NCI-H82 treated with DMSO at 0.1 percent for 48 hours (cell line): Measurements from ENCODE around the gene IL27RA.
A peak's percentile ranks its signal among the peaks of the same experiment; 100 is the strongest.

Experiments used
- DNase-seq: peaks from one replicate; lab custom pipeline; 2025; ENCODE audit not compliant: unreplicated experiment; lab: John Stamatoyannopoulos, UW

IL27RA gene

DNA sequence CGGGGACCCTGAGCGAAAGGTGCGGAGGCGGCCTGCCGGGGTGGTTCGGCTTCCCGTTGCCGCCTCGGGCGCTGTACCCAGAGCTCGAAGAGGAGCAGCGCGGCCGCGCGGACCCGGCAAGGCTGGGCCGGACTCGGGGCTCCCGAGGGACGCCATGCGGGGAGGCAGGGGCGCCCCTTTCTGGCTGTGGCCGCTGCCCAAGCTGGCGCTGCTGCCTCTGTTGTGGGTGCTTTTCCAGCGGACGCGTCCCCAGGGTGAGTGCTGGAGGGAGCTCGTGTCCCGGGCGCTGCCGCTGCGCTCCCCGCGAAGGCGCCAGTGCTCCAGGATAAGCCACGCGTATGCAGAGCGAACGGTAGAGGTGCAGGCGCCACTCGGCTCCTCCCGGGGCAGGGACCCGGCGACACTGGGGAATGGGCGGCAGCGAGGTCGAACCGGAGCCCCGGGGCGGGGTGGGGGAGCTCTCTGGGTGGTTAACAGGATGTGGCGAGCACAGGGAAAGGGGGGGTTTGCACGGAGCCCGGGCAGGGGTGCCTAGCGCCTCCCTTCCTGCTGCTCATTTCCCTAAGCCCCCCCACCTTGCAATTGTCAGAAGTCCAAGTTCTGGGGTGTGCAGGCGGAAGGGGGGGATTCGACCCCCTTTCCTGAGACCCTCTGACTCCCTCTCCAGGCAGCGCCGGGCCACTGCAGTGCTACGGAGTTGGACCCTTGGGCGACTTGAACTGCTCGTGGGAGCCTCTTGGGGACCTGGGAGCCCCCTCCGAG is at the start of gene IL27RA:
TSS of gene IL27RA (plus strand) at position 44 of the 762 bp plus-strand sequence. CDS start at position 155, 111 bp downstream.
- DNase-seq: peak; percentile 29

DNA sequence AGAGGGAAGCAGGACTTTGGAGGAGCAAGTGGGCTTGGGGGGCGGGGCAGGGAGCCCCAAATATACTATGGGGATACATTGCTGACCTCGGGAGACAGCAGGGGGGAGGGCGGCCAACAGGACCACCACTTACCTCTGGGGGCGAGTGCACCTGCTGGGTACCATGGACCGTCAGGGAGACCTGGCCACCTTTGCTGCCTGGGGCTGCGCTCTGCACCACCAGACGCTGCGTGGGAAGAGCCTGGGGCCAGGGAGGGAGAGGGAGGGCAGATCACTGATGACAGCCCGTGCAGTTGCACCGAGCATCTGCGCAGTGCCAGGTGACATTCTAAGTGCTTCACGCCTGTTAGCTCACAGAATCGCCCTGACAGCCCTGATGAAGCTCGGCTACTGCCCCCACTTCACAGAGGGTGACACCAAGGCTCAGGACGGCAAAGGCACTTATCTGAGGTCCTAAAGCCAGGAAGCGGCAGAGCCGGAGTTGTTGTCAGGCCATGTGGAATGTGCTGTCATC is 49.5 kb upstream of the IL27RA start:
- no peak for DNase-seq

DNA sequence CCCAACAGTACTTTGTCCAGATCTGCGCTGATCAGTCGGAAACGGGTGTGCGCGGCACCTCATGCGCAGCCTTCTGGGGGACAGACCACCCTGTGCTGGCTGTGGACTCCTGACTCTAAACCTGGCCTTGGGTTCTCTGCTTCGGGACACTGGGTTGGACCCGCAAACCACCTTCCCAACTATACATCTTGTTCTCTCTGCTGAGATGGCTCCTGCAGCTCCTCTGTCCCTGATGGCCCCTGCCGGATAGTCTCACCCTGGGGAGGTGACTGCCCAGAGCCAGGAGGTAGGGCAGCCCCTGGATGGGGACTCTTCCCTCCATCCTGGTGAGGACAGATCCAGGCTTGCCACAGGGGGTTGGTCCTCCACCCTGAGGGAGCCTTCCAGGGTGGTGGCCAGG is 48.8 kb upstream of the IL27RA start:
- no peak for DNase-seq

DNA sequence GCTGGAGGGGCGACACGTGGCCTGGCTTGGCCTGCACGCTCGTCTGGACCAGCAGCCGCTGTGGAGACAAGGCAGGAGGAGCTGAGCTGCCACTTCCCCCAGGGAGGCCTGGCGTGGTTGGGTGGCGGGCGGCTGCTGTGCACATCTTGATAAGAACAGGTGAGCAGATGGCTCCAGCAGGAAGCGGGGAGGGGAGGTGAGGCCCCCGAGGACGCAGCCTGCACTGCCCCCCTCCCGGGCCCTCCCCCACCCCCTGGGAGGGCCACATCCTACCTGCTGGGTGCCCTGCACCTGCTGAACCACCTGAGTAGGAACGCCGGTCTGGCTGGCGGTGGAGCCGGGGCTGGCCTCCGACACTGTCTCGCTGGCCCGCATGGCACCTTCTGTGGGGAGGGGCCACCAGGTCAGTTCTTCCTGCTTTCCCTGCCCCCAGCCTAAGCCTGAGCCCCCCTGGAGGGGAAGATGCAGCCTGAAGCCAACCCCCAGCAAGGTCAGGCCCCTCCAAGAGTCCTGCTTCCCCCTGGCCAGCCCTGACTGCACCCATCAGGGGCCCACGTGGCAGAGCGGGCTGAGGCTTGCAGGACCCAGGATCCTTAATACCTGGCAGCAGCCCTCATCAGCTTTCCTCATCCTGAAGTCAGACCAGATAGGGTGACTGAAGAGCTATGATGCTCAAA is 48.2 kb upstream of the IL27RA start:
- no peak for DNase-seq

DNA sequence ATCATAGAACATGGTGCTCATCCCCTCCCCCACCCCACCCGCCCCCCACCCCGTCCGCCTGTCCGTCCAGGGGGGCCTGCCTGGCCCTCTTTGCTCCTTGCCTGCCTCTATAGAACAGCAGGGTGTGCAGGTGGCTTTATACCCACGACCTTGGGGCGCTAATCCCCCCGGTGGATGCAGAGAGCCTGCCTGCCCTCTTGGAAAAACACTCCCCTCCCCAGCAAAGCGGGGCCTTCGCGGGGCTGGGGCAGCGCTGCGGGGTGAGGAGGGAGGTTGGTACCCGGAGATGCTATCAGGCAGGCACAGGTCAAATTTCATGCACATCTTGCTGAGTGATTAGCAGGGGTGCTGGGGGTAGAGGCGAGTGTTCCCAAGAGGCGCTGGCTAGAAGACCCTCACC is 47.4 kb upstream of the IL27RA start:
- DNase-seq: no peak

DNA sequence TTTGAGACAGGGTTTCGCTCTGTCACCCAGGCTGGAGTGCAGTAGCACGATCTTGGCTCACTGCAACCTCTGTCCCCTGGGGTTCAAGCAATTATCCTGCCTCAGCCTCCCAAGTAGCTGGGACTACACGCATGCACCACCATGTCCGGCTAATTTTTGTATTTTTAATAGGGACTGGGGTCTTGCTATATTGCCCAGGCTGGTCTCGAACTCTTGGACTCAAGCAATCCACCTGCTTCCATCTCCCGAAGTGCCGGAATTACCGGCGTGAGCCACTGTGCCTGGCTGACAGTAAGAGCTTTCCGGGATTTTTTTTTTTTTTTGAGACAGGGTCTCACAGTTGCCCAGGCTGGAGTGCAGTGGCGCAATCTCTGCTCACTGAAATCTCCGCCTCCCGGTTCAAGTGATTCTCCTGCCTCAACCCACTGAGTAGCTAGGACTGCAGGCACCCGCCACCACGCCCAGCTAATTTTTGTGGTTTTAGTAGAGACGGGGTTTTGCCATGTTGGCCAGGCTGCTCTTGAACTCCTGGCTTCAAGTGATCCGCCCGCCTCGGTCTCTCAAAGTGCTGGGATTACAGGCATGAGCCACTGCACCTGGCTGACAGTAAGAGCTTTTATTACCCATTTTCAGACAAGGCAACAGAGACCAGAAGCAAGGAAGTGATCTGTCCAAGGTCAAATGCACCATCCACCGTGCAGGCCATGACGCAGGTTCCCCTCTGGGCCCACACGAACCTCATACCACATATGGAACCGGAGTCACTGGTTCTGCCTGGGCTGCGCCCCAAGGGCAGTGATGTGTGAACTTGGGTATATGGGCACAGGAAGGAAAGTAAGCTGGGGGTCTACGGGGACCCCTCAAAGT is 46.5 kb upstream of the IL27RA start:
- no peak for DNase-seq

DNA sequence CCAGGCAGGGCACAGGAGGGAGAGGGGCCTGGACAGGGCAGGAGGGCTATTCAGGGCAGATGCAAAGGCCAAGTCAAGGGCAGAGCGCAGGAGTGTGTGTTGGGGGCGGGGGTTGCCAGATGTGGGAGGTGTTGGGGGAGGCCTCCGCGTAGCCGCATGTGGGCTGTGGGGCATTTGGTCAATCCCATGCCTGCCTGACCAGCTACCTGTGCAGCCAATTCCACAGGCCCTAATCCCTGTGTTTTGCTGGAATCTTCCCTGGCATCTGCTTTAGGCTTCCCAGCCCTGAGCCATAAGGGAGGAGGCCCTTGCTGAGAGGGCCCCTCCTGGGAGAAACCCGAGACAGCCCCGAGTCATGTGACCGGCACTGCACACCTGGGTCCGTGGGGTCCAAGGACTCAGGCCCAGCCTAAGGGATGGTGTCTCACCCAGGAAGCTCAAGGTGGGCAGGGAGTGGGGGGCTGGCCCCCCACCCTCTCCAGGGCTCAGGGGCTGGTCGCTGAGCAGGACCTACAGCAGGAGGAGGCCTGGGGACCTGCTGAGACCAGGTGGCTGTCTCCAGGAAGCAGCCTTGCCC is 45.7 kb upstream of the IL27RA start:
- DNase-seq: no peak

DNA sequence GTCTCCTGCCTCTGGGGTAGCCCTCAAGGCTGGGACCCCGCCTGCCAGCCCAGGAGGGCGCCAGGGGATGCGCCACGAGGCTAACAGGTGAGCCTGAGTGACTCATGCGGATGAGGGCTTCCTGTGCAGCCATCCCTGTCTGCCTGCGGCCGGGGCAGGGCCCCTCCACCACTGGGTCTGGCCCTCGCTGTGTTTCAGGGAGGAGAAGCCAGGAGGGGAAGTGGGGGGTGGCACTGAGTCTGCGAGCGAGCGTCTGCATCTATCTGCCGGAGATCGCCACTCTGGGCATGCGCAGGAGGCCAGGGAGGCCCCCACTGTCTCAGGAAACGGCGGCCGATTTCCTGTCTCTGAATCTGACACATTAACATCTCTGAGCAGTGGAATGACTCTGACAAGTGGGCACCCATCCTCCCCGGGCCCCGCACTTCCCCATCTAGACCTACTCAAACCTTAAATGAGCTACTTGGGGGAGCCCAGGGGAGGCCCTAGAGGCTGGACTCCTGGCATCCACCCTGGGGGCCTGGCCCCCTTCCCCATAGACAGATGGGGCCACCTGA is 45.1 kb upstream of the IL27RA start:
- no peak for DNase-seq

DNA sequence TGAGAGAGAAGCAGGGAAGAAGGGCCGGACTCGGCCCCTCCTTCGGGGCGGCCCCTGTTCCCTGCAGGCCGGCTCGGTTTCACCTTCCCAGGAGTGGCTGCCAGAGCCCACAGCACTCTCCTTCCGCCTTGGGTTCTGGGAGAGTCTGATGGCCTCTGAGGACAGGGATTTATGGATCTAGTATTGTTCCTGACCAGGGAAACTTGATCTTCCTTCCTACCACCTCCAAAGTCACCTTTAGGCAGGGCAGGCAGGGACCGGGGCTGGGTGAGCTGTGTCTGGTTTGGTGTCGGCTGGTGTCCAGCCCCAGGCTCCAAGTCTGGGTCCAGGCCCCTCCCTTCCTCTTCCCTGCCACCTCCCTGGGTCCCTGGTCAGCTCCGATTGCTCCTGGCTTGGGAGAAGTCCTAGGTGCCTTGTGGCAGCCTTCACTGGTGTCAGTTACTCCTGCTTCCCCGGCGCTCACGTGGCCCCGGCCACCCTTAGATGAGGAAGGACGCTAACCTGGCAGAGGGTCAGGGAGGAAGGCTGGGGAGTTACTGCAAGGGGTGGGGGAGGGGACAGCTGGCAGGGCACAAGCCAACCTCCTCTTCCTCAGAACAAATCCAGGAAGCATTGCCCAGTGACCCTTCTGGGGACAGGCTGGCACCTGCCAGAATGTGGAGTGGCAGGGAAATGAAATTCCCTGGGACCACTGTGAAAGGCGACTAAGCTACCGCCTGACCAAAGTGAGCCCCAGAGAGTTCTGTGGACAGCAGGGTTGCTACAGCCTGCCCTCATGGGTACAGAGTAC is 44.3 kb upstream of the IL27RA start:
- no peak for DNase-seq

DNA sequence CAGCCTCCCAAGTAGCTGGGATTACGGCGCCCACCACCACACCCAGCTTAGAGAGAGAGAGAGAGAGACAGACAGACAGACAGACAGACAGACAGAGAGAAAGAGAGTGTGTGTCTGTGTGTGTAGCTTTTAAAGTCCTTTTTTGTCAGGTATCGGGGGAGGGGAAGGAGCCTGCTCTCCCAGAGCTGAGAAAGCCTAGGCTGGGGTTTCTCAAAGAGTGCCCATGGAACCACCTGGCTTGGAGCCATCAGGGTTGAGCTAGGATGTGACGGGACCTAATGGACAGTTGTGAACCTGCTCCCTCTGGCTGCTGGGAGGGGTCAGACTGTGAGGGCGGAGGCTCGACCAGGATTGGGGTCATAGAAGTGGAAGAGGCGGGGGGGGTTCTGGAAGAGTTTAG is 42.1 kb upstream of the IL27RA start:
- DNase-seq: no peak

DNA sequence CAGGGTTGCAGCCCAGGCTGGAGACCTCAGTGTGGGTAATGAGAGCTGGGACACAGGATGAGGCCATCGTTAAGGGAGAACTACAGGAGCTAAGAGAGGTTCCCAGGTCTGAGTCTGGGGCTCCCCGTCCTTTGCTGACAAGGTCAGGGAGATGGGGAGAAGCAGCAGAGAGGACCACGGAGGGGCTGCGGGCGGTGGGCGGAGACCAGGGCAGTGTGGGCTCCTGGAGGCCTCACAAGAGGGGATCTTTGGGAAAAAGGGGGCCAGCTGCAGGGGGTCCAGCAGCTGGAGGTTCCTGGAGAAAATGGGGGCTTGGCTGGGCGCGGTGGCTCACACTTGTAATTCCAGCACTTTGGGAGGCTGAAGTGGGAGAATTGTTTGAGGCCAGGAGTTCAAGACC is 41.5 kb upstream of the IL27RA start:
- DNase-seq: no peak

DNA sequence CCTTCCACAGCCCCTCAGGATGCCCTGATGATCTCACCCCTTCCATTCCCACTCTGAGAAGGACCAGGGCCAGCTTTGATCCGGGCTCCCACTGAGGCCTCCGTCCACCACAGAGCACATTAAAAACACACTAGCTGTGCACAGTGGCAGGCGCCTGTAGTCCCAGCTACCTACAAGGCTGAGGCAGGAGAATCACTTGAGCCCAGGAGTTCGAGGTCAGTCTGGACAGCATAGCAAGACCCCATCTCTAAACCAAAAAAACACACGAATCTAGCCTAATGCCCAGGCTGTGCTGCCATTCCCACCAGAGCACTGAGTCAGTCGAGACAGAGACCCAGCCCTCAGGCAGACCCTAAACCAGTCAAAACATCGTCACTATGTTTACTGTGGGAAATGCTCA is 39.5 kb upstream of the IL27RA start:
- no peak for DNase-seq

DNA sequence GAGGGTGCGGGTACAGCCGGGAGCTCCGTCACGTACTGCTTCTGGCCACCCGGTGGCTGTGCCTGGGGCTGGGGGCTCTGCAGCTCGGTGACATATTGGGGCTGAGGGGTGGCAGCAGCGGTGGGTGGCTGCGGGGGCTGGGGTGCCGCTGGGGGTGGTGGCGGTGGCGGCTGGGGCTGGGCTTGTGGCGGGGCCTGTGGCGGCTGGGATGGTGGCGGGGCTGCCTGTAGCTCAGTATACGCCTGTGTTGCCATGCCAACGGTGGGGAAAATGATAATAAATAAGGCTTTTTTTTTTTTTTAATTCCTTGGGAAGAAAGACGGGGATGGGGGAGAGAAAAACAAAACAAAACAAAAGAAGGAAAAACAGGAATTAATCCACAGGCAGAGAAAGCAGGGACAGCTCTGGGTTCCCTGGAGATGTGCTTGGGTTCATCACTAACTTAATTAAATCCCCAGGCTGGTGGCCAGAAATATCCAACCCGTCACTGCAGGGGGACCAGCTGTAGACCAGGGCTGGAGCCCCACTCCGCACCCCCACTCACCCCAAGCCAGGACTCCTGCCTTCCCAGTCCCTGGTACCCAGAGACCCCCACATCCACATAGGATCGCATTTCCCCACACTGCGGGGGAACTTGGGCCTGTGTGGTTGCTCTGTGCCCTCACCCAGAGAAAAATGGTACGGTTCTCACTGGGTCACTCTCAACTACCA is 37.8 kb upstream of the IL27RA start:
- DNase-seq: no peak

DNA sequence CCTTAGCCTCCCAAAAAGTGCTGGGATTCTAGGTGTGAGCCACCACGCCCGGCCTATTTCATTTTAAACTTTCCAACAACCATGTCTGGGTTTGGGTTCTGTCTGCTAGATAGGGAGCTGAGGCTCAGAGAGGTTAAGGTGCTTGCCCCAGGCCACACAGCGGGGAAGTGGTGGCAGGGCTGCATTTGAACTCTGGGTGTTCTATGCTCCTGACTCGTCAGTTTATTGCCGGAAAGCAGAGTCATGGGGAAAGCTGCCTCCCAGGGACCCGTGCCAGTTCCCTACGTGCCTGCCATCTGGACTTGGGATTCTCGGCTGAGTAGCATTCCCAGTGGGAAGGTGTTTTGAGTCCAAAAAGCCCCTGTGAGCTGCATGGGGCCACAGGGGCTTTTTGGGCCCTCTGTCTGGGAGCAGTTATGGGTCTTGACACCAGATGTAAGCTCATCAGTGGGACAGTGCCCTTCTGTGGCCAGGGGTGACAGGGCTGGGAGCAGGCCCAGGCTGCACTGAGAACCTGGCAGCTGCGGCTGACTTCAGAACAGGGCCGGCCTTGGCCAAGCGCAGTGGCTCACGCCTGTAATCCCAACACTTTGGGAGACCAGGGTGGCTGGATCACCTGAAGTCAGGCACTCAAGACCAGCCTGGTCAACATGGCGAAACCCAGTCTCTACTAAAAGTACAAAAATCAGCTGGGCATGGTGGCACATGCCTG is 36.4 kb upstream of the IL27RA start:
- DNase-seq: no peak

DNA sequence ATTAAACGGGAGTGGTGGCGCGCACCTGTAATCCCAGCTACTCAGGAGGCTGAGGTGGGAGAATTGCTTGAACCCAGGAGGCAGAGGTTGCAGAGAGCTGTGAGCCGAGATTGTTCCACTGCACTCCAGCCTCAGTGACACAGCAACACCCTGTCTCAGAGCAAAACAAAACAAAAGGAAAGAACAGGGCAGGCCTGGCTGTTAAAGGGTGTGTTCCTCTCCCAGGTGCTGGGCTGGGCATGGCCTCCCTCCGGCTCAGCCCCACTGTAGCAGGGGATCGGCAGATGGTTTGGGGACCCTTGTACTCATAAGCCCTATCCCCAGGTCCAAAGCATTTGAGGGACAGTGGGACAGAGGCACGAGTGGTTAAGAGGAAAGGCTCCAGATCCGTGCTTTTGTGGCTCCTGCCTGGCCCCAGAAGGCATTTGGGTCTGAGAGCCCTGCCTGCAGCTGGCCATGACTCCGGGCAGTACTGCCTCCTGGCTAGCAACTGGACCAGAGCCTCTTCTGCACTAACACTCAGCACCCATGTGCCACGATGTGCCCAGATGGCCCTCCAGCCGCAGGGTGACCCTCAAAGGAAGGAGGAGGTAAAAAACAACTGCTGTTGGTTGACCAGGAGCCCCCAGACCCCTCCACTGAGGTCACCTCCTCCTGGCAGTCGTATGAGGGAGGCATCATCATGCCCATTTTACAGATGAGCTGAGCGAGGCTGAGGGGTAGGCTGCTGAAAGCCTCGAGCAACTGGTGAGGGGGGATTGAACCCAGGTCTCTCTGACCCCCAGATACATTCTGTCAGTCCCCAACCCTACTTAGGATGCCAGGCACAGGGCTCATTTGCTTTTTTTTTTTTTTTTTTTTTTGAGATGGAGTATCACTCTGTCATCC is 35.4 kb upstream of the IL27RA start:
- no peak for DNase-seq

DNA sequence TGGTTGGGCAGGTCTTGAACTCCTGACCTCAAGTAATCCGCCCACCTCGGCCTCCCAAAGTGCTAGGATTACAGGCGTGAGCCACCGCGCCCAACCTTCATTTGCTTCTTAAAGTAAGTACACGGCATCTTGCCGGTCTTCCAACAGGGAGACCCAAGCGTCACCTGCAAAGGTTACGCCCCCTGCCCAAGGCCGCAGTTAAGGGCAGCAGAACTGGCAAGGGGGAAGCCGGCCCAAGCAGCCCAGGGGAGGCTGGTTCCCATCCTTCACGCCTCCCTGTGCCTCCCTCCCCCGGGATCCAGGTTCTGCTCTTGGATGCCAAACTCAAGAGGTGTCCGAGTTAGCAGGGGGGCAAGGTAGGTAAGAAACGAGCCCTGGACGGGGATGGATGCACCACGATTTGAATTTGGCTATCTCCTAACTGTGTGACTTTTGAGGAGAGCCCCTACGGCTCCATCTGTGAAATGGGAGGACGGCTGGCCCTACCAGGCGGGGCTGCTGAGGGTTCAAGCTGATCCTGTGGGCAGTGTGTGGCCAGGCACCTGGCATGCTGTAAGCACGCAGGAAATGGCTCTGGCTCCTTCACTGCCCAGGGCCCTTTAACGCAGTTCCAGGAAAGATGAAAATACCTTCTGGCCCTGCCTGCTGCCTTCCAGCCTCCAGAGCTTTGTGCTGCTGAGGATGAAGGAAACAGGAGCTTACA is 34.5 kb upstream of the IL27RA start:
- DNase-seq: no peak

DNA sequence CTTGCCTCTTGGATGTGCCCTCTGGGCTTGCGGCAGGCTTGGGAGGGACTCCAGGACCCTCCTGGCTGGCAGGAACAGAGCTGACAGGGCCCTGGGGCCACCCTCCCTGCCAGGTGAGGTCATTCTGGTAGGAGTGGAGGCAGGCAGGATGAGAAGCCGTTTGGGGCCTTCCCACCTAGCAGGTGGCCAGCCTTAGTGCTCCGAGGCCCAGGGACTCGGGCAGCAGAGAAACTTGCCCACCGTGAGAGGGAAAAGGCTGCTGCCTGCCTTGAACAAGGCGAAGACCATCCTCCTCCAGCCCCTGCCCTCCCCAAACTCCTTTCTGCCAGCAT is 34.0 kb upstream of the IL27RA start:
- no peak for DNase-seq
